ENCODE results near the gene HIP1. TPM values are rescaled to one million over a fixed set of nuclear protein-coding genes. Genes with fewer than 3 reads are reported as not detected.
"Not testable (repeated sequence)": the region's sequence is repeated elsewhere in the genome, so short reads cannot be mapped to it uniquely, and the experiment has no call there.

HIP1 gene
- total RNA-seq, 1 experiment from 2014 or later: 17.5 TPM

DNA sequence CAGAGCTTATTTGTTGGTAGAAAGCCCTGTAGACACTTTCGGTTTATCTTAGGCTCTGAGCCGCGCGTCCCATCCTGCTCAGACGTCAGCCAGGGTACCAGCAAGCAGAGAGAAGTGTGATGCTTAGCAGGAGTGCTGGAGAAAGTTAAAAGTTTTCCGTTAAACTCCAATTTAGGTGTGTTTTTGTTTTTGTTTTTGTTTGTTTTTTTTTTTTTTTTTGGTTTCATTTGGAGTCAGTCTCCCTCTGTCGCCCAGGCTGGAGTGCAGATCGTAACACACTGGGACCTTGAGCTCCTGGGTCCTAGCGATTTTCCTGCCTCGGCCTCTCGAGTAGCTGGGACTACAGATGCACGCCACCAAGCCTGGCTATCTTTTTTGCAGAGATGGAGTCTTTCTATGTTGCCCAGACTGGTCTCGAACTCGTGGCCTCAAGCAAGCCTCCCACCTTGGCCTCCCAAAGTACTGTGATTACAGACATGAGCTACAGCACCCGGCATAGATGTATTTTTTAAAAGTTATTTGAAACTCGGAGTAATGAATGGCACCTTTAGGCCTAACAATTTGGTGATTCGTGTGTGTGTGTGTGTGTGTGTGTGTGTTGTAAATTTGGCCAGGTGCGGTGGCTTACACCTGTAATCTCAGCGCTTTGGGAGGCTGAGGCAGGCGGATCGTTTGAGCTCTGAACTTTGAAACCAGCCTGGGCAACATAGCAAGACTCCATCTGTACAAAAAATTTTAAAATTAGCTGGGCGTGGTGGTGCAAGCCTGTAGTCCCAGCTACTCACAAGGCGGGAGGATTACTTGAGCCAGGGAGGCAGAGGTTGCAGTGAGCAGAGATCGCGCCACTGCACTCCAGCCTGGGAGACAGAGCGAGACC is 1.3 kb upstream of the HIP1 start:
- DNase-seq (ENCODE audit: low spot score): peak; percentile 78

DNA sequence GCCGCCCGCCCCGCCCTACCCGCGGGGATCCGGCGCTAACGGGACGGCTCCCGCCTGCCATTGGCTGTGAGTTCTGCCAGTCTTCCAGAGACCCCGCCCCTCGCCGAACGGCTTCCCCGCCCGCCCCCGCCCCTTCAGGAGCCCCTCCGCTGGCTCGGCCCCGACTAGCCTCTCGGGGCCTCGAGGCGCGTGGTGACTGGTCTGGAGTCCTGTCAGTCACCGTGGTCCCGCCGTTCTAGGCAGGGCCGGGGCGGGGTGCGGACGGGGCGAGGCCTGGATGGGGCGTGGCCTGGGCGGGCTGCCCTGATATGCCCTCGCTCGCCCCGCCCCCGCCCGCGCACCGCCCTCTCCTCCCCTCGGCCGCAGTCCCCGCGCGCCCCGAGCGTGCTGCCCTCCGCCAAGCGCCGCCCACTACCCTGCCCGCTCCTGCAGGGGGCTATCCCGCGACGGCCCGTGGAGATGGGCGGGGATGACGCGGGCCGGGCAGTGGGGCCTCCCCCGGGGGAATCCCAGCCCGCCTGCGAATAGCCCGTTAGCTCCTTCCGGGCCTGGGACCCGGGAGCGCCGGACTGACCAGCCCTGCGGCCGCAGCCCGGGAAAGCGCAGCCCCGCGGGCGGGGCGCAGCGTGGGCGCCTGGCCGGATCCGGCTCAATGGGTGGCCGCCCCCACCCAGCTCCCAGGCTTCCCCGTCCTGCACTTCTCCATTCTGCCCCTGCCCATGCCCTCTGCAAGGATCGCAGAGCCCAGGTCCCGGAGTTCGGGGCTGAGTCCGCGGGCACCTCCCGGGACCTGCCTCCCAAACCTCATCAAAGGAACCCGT is 444 bp upstream of the HIP1 start:
- DNase-seq (ENCODE audit: low spot score): peak; percentile 98

DNA sequence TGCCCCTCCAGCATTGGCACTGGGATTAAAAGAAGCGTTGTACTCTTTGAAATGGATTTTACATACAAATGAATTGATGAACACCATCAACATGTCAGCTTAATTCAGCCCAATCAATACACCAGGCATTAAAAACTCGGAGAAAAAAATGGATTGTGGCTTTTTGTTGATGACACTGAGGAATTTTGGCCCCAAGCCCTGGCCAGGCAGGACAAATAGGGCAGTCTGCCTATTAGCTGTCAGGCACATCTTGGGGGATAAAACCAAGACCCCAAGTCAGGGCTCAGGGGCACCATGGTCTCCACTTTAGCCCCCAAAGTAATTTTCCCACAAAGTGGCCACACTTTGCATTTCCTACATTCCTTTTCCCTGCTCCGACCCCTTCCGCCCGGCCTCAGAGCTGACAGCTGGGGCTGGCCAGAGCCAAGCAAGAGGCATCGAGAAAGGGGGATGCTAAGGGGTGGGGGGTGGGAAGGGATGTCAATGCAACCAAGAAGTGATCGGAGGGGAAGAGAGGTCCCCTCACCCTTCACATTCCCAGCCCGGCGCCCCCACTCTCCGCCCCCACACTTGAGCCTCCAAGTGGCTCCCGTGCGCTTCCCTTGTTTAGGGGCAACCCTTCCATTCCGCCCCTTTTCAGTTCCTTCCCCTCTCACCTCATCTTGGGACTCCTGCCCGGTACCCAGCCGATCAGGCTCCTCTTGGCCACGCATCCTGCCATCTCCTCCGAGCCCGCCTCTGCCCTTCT is 711 bp downstream of the HIP1 start:
- no peak for DNase-seq (ENCODE audit: low spot score)

DNA sequence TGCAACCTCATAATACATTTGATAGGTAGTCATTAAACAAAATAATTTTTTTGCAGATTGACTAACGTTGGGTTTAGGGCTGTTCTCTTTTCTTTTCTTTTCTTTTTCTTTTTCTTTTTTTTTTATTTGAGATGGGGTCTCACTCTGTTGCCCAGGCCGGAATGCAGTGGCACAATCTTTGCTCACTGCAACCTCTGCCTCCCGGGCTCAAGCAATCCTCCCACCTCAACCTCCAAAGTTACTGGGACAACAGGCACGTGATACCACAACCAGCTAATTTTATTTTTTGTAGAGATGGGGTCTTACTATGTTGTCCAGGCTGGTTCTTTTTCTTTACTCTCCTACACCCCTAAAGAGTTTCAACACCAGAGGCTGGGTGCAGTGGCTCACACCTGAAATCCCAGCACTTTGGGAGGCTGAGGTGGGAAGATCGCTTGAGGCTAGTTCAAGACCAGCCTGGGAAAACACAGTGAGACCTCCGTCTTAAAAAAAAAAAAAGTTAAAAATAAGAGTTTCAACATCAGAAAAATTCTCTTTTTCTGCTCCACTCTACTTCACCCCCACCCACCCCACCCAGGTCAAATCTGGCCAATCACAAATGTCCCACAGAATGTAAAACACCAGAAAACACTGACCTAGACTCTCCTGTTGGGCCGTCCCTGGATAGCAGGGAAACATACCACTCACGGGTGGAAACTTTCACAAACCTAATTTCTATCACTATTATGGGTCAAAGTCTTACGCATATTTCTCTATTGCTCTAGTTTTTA is 3.0 kb downstream of the HIP1 start:
- no peak for DNase-seq (ENCODE audit: low spot score)

DNA sequence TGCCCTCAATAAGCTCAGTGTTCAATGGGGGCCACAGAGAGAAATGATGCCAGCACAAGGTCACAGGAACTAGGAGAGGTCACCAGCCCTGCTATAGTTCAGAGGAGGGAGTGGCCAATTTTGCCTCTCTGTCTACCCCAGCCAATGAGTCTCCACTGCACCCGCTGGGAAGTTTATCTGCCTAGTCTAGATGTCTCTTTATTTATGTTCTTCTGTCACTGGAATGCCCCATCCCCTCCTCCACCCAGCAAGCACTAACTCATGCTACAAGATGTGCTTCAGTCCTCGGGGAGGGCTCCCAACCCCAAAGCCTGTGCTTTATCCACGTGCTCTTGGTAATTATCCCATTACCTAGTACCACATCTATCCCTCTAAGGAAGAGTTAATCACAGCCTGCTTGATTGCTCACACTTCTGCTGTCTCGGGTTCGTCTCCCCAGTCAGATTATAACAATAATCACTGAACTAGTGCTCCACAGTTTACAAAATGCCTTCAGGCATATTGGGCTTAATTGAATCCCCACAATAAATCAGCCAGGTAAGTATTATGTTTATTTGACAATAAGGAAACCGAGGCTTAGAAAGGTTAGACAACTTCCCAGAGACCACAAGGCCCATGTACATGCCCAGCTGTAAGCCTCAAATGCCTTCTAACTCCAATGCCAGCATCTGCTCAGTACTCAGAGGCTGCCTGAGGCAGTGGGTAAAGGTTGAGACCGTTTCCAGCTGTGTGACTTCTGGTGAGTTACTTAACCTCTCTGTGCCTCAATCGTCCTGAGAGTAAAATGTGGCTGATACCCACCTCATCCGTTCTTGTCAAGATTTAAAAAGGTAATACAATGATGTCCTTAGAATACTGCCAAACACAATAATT is 3.9 kb downstream of the HIP1 start:
- peak; percentile 69 for DNase-seq (ENCODE audit: low spot score)

DNA sequence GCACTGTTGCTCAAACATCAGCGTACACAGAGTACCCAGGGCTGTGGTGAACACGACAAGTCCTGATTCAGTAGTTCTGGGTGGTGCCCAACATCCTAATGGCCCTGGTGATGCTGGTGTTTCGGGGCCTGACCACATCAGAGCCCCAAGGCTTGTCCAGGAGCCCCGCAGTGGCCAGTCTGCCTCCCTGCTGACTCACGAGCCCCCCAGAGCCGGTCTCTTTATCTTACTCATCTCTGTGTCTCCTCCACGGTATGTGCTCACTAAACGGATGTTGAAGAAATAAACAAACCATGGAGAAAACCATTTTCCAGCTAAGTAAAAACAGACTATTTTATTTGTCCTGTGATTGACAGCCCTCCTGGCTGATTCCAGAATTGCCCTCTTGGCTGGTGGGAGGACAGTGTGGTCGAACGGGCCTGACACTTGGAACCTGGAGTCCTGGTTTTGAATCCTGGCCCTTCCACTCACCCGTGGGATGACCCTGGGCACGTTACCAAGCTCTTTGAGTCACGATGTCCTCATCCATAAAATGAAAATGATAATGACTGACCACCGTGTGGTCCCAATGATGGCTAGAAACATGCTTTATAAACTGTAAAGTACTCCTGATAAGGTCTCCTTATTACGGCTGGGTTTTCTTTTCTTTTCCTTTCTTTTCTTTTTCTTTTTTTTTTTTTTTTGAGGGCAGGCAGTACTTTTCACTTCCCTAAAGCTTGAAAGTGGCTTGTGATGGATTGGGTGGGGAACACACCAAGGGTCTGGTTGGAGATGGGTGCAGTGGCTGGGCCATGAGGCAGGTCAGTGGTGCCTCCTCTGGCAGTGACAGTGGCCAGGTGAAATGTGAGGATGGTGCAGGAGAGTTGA is 5.7 kb downstream of the HIP1 start:
- DNase-seq (ENCODE audit: low spot score): peak; percentile 83

DNA sequence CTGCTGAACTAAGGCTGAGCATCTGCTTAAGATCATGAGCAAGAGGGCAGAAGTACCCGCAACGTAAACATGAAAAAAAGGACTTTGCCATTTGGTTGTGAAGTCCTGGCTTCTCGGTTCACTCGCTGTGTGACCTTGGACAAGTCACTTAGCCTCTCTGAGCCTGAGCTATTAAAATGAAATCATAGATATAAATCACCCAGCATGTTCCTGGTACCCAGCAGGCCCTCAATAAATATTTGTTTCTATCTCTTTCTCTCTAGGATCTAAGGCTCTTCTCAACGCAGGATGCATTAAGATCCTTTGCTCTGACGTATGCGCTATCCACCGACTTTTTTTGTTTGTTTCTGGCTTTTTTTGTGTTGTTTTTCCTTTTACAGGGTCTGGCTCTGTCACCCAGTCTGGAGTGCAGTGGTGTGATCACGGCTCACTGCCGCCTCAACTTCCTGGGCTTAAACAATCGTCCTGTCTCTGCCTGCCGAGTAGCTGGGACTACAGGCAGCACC is 6.7 kb downstream of the HIP1 start:
- no peak for DNase-seq (ENCODE audit: low spot score)

DNA sequence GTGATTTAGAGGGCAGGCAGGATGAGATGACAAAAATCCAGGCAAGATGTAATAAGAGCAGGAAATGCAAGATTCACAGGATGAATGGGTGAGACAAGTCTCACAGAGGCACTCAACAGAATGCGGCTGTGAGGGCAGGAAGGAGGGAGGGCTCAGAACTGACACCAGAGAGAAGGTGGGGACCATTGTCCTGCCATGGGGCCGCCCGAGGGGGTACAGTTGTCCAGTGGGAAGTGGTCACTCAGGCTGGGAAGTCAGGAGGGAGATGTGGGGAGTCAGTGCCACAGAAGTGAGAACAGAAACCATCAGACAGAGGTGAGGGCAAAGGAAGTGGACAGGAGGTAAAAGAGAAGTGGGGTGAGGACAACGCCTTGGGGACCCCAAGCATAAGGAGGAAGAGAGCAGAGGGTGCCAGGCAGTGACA is 8.9 kb downstream of the HIP1 start:
- DNase-seq (ENCODE audit: low spot score): no peak

DNA sequence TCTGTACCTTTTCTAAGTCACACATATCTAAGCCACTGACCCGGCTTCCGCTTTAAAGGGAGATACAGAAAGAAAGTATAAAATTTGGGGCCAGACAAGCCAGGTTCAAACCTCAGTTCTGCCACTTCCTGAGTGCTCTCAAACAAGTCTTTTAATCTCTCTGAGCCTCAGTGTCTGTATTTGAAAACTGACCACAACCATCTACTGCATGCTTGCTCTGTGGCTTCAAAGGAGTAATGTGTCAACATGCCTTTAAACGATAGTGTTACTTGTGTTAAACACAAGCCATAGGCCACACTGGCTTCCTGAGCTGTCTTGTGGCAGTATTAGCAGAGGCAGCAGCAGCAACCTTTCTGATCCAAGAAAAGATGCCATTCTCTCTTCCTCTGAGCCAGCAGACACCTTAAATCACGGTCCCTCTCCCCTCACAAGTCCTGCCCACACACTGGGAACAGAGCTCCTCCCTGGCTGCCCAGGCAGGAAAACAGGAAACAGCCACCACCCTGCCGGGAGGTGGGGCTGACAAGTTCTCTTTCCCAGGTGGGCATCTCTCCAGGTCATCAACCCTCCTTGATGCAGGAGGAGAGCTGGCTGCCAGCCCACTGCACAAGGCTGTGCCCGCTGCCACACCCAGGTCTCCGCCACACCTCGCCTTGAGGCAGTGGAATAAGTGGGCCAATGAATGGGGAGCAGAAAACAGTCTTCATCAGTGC is 10.7 kb downstream of the HIP1 start:
- DNase-seq (ENCODE audit: low spot score): peak; percentile 84

DNA sequence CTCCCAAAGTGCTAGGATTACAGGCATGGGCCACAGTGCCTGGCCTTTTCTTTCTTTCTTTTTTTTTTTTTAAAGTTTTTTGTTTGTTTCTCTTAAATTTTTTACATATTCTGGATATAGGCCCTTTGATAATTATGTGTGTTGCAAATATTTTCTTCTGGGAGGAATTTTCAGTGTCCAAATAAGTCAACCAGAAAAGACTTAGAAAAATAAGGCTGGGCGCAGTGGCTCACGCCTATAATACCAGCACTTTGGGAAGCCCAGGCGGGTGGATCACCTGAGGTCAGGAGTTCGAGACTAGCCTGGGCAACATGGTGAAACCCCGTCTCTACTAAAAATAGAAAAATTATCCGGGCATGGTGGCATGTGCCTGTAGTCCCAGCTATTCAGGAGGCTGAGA is 11.4 kb downstream of the HIP1 start:
- not testable (repeated sequence) for DNase-seq (ENCODE audit: low spot score)

DNA sequence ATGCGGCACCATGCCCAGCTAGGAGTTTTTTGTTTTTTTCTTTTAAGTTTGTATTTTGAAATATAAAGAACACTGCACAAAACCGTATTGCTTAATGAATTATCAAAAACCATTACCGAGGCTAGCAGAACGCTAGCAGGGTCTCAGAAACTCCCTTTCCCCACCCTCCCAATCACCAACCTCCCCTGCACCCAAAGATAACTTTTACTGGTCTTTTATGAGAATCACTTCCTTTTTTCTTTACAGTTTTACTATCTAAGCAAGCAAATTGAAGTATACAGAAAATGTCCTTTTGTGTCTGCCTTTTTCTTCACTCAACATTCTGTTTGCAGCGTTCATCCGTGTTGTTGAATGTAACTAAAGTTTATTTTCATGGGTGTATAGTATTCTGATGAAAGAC is 13.4 kb downstream of the HIP1 start:
- DNase-seq (ENCODE audit: low spot score): no peak

DNA sequence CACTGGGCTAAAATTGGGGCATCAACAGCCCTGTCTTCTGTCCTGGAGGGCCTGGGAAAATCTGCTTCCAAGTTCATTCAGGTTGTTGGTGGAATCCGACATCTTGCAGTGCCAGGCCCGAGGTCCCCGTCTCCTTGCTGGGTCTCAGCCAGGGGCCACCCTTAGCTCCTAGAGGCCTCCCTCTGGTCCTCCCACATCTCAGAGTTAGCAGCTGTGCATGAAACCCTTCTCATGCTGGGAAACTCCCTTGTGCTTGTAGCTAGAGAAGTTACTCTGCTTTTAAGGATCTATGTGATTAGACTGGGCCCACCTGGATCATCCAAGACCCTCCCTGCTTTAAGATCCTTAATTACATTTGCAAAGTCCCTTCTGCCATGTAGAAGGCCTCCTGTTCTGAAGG is 15.3 kb downstream of the HIP1 start:
- no peak for DNase-seq (ENCODE audit: low spot score)

DNA sequence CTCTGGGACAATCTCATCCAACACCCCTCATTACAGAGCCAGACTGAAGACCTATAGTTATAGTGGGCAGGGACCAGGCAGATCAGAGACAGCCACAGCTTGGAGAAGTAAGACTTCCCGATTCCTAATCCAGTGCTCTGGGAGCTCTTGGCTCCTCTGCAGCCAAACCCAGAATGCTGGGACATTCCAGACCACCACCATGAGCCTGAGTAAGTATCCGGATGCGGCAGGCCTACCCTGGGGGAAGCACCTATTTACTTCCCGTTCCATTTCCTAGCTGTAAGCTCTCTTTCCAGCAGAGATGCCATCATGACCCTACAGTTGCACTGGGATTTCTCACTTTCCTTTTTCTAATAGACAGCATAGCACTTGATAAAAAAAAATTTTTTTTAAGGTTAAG is 16.4 kb downstream of the HIP1 start:
- DNase-seq (ENCODE audit: low spot score): no peak

DNA sequence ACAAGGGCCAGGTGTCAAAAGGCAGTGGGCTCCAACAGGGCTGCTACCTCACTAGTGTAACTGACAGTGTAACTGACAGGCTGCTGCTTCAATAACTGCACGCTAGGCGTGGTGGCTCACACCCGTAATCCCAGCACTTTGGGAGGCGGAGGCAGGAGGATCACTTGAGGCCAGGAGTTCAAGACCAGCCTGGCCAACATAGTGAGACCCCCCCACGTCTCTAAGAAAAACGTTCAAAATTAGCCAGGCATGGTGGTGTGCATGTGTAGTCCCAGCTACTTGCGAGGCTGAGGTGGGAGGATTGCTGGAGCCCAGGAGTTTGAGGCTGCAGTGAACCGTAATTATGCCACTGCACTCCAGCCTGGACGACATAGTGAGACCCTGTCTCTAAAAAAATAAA is 16.8 kb downstream of the HIP1 start:
- not testable (repeated sequence) for DNase-seq (ENCODE audit: low spot score)

DNA sequence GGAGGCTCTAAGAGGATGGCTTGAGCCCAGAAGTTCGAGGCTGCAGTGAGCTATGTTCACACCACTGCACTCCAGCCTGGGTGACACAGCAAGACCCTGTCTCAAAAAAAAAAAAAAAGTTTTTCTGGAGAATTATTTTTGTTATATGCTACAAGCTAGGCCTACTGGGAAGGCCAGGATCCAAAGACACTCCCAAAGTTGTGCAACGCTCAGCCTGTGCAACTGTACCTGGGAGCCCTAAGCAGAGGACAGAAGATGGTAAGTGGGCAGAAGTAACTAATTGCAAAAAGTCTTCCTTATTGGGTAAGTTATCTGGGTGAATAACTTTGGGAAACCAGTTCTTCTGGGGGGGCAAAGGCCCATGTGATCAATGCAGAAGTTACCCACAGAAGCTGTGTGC is 17.3 kb downstream of the HIP1 start:
- DNase-seq (ENCODE audit: low spot score): no peak

DNA sequence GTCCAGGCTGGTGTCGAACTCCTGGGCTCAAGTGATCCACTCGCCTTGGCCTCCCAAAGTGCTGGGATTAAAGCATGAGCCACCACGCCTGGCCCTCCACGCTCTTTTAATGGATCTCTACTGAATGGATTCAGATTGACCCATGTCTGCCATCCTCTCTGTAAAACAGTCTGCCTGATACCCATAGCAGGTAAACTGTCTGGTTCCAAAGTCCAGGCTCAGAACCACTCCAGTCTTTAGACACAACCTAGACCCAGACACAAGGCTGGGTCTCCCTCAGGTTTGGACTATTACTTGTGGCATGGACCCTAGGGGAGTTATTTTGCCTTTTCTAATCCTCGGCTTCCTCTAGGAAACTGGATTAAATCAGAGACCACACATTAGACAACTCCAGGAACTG is 19.1 kb downstream of the HIP1 start:
- DNase-seq (ENCODE audit: low spot score): no peak

DNA sequence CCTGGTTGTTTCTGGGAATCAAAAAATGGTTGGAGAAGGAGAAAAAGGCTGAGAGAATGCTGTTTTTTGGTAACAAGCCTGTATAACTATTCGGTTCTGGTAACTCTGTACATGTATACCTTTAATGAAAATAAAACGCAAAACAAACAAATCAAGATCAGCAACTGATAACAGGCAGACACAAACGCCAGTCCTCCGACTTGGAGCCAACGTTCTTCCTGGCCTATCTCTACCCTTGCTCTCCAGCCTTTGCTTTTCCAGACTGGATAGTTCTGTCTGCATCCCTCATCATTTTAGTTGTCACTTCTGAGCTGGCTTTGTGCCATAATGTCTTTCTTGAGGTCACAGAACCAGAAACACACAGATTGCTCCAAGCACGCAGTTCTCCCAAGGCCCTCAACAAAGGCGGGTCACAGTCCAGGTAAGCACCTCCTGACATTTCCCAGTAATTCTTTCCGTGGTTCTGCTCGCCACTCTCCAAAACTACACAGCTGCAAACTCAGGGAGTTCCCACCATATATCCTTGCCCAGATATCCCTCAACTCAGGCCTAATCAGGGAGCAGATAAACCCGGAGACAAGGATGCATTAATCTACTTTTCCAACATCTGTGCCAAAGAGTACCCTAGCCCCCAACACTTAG is 20.2 kb downstream of the HIP1 start:
- DNase-seq (ENCODE audit: low spot score): no peak

DNA sequence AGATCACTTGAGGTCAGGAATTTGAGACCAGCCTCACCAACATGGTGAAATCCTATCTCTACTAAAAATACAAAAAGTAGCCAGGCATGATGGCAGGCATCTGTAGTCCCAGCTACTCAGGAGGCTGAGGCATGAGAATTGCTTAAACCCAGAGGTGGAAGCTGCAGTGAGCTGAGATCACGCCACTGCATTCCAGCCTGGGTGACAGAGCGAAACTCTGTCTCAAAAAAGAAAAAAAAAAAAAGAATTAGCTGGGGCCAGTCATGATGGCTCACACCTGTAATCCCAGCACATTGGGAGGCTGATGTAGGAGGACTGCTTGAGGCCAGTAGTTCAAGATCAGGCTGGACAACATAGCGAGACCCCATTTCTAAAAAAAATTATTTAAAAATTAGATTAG is 21.0 kb downstream of the HIP1 start:
- not testable (repeated sequence) for DNase-seq (ENCODE audit: low spot score)

Data from H4 (cell line).